Measurements from ENCODE around the gene ARPC1B. TPM values are rescaled to one million over a fixed set of nuclear protein-coding genes. Genes with fewer than 3 reads are reported as not detected.

Gene ARPC1B
- total RNA-seq, 1 donor from 2014 or later = 23.6 TPM

DNA sequence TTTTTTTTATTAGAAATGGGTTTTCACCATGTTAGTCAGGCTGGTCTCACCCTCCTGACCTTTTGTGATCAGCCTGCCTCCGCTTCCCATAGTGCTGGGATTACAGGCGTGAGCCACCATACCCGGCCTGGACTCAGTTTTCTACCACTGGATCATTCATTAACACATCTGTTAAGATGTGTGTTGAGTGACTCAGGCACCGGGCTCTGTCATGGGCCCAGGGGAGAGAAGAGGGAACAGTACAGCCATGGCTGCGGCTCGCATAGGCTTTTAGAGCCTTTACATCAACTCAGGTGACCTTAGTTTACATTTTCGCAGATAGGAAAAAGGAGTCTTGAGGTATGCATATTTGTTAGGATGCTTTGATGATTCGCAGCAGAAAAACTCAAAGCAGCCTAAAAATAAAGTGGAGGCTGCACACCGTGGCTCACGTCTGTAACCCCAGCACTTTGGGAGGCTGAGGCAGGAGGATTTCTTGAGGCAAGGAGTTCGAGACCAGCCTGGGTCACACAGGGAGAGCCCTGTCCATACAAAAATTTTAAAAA, 3.1 kb upstream of the ARPC1B start:
- no peak overlapping the region for H3K9ac ChIP-seq
- peaks cover 26% of the 10 kb centered on the region for H3F3A ChIP-seq (ENCODE audit: low read depth)
- no peaks in the 10 kb centered on the region for H3K36me3 ChIP-seq
- DNase-seq (ENCODE audit: low spot score) = no peak
- no peaks in the 10 kb centered on the region for H3K4me1 ChIP-seq
- H3K27ac Mint-ChIP-seq = no peak overlapping the region
- peaks cover 12% of the 10 kb centered on the region for H3K27me3 ChIP-seq
- H3K79me2 ChIP-seq (ENCODE audit: low read depth) = peaks cover 12% of the 10 kb centered on the region
- no peaks in the 10 kb centered on the region for H3K9me3 Mint-ChIP-seq
- H3K4me3 ChIP-seq = no peak overlapping the region
- peaks cover 4% of the 10 kb centered on the region for H4K20me1 ChIP-seq (ENCODE audit: low read depth)
- H3K36me3 Mint-ChIP-seq = peaks cover 4% of the 10 kb centered on the region
- peak overlapping the region; percentile 13 for H3K4me3 Mint-ChIP-seq
- H3K9me3 ChIP-seq (ENCODE audit: low read depth) = no peaks in the 10 kb centered on the region
- TF ChIP-seq, protein P1, sequence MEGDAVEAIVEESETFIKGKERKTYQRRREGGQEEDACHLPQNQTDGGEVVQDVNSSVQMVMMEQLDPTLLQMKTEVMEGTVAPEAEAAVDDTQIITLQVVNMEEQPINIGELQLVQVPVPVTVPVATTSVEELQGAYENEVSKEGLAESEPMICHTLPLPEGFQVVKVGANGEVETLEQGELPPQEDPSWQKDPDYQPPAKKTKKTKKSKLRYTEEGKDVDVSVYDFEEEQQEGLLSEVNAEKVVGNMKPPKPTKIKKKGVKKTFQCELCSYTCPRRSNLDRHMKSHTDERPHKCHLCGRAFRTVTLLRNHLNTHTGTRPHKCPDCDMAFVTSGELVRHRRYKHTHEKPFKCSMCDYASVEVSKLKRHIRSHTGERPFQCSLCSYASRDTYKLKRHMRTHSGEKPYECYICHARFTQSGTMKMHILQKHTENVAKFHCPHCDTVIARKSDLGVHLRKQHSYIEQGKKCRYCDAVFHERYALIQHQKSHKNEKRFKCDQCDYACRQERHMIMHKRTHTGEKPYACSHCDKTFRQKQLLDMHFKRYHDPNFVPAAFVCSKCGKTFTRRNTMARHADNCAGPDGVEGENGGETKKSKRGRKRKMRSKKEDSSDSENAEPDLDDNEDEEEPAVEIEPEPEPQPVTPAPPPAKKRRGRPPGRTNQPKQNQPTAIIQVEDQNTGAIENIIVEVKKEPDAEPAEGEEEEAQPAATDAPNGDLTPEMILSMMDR (IDR thresholded peaks at IDR 0.05) = no peak
- no peak overlapping the region for H3K27ac ChIP-seq
- no peak overlapping the region for H2AFZ ChIP-seq (replicated peaks)
- peaks cover 15% of the 10 kb centered on the region for H3K4me1 Mint-ChIP-seq
- H3K27me3 Mint-ChIP-seq (ENCODE audit: insufficient read depth, low read depth) = peaks cover 11% of the 10 kb centered on the region
- no peak overlapping the region for H3K4me2 ChIP-seq

DNA sequence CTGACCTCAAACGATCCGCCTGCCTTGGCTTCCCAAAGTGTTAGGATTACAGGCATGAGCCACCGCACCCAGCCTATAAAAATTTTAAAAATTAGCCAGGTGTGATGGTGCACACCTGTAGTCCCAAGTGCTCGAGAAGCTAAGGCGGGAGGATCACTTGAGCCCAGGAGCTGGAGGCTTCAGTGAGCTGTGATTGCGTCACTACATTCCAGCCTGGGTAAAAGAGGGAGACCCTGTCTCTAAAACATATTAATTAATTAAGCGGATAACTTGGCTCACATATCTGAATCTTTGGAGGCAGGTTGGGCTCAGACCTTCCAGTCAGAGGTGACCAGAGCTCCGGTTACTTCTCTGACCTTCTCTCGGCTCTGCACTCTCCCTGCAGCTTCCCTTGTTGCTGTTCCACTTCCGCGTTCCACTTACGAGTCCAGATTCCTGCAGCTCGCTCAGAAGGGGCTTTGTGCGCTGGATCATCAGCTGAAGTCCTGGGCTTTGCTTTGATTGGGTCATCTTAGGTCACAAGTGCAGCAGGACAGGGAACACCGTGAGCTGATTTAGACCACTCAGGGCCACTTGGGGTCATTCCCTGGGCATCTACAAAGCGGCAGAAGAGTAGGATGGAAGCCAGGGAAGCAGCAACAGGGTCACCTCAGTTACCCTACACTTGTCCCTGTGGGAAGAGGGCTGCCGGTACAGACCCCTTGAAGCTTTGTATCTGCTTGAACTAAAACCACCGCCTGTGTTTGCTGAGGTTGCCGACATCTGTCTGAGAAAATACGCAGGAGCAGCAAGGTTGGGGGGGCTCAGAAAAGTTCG, 2.0 kb upstream of the ARPC1B start:
- Mint-ChIP-seq H3K9me3 (no peaks in the 10 kb centered on the region), H3K27ac (peak overlapping the region; percentile 75), H3K4me1 (peaks cover 13% of the 10 kb centered on the region), H3K36me3 (no peaks in the 10 kb centered on the region), H3K27me3 (ENCODE audit: insufficient read depth, low read depth) (peaks cover 11% of the 10 kb centered on the region), H3K4me3 (peak overlapping the region; percentile 87)
- Histone ChIP-seq H3K36me3 (no peaks in the 10 kb centered on the region), H3K4me3 (no peak overlapping the region), H3K4me2 (peak overlapping the region; percentile 8), H3K9me3 (ENCODE audit: low read depth) (no peaks in the 10 kb centered on the region), H4K20me1 (ENCODE audit: low read depth) (peaks cover 4% of the 10 kb centered on the region), H3K9ac (no peak overlapping the region), H2AFZ (replicated peaks) (no peak overlapping the region), H3F3A (ENCODE audit: low read depth) (peaks cover 24% of the 10 kb centered on the region), H3K27me3 (peaks cover 12% of the 10 kb centered on the region), H3K79me2 (ENCODE audit: low read depth) (peaks cover 12% of the 10 kb centered on the region), H3K27ac (no peak overlapping the region), H3K4me1 (no peaks in the 10 kb centered on the region)
- no peak for TF ChIP-seq EZH2phosphoT487 (IDR thresholded peaks at IDR 0.05)
- no peak for TF ChIP-seq EZH2 (IDR thresholded peaks at IDR 0.05)
- TF ChIP-seq, protein P1 (IDR thresholded peaks at IDR 0.05) = no peak
- DNase-seq (ENCODE audit: low spot score) = peak; percentile 68

DNA sequence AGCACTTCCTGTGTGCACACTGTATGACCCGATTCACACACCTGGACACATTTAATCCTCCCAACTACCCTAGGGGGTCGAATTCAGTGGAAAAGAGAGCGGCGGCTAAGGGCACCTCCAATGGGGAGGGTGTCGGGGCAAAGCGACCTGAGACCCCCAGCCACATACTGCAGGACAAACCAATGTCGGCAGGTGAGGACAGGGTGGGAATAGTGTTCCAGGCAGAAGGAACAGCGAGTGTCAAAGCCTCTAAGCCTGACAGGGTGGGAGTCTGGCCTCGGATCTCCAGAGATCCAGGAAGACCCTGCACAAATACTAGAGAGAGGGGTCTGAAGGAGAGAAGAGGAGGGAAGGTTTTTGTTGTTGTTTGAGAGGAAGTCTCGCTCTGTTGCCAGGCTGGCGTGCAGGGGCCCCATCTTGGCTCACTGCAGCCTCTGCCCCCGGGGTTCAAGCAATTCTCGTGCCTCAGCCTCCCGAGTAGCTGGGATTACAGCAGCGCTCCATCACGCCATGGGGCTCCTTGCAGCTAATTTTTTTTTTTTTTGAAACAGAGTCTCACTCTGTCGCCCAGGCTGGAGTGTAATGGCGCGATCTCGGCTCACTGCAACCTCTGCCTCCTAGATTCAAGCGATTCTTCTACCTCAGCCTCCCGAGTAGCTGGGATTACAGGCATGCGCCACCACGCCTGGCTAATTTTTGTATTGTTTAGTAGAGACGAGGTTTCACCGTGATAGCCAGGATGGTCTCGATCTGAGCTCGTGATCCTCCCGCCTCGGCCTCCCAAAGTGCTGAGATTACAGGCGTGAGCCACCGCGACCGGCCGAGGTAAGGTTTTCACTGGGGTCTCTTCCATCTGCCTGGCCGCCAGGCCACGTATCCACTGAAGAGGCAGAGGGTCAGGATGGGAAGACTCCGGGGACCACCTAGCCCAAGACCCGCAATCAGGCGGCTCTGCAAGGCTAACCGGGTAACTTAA, 1.2 kb upstream of the ARPC1B start:
- no peak overlapping the region for H3K9ac ChIP-seq
- H3F3A ChIP-seq (ENCODE audit: low read depth) = peaks cover 24% of the 10 kb centered on the region
- peaks cover 12% of the 10 kb centered on the region for H3K27me3 ChIP-seq
- no peak for DNase-seq (ENCODE audit: low spot score)
- no peak overlapping the region for H3K27ac ChIP-seq
- H4K20me1 ChIP-seq (ENCODE audit: low read depth) = peaks cover 4% of the 10 kb centered on the region
- H3K4me2 ChIP-seq = peak overlapping the region; percentile 82
- Mint-ChIP-seq H3K27me3 (ENCODE audit: insufficient read depth, low read depth) (peaks cover 10% of the 10 kb centered on the region), H3K4me1 (peaks cover 13% of the 10 kb centered on the region), H3K9me3 (no peaks in the 10 kb centered on the region), H3K27ac (no peak overlapping the region), H3K4me3 (peak overlapping the region; percentile 87), H3K36me3 (peaks cover 2% of the 10 kb centered on the region)
- TF ChIP-seq EZH2phosphoT487 (IDR thresholded peaks at IDR 0.05) (no peak), EZH2 (IDR thresholded peaks at IDR 0.05) (no peak)
- TF ChIP-seq, protein P1 (IDR thresholded peaks at IDR 0.05) = no peak
- H3K36me3 ChIP-seq = no peaks in the 10 kb centered on the region
- peak overlapping the region; percentile 95 for H3K4me3 ChIP-seq
- peaks cover 12% of the 10 kb centered on the region for H3K79me2 ChIP-seq (ENCODE audit: low read depth)
- H2AFZ ChIP-seq (replicated peaks) = peak overlapping the region; percentile 95
- H3K9me3 ChIP-seq (ENCODE audit: low read depth) = no peaks in the 10 kb centered on the region
- no peaks in the 10 kb centered on the region for H3K4me1 ChIP-seq

Measured in neural progenitor cell (in vitro differentiated cells).